Activated naive CD8-positive, alpha-beta T cell (primary cell): ENCODE data around the gene TRIO.
A peak's percentile ranks its signal among the peaks of the same experiment; 100 is the strongest.

Experiments used
- H3K27ac Mint-ChIP-seq: one replicate; pipeline ENCODE4 v1.8.0; 2021; ENCODE audit warnings: mixed read lengths
- H3K27me3 Mint-ChIP-seq: one replicate; pipeline ENCODE4 v1.8.0; 2021; ENCODE audit warnings: mixed read lengths
- H3K36me3 Mint-ChIP-seq: one replicate; pipeline ENCODE4 v1.8.0; 2021; ENCODE audit warnings: mixed read lengths
- H3K4me1 Mint-ChIP-seq: one replicate; pipeline ENCODE4 v1.8.0; 2021; ENCODE audit warnings: low read depth, mixed read lengths
- H3K4me3 Mint-ChIP-seq: one replicate; pipeline ENCODE4 v1.8.0; 2021; ENCODE audit warnings: mild to moderate bottlenecking, mixed read lengths
- H3K9me3 Mint-ChIP-seq: one replicate; pipeline ENCODE4 v1.8.0; 2021; ENCODE audit warnings: low read depth, mixed read lengths

Gene TRIO

GRCh38 chr5:14359069-14360043 lies 216.2 kb downstream of the TRIO start:
- Mint-ChIP-seq H3K4me1 (peaks cover 4% of the 10 kb centered on the region), H3K4me3 (no peak overlapping the region), H3K36me3 (no peaks in the 10 kb centered on the region), H3K27me3 (no peaks in the 10 kb centered on the region), H3K9me3 (no peaks in the 10 kb centered on the region), H3K27ac (no peak overlapping the region)

GRCh38 chr5:14362491-14362890 lies 219.3 kb downstream of the TRIO start:
- Mint-ChIP-seq H3K27me3 (no peaks in the 10 kb centered on the region), H3K9me3 (no peaks in the 10 kb centered on the region), H3K36me3 (no peaks in the 10 kb centered on the region), H3K4me1 (peaks cover 34% of the 10 kb centered on the region), H3K27ac (no peak overlapping the region), H3K4me3 (no peak overlapping the region)

- no peak overlapping the region for H3K27ac Mint-ChIP-seq
- no peaks in the 10 kb centered on the region for H3K9me3 Mint-ChIP-seq
- no peaks in the 10 kb centered on the region for H3K36me3 Mint-ChIP-seq
- H3K4me3 Mint-ChIP-seq, result no peak overlapping the region
- H3K4me1 Mint-ChIP-seq, result peaks cover 48% of the 10 kb centered on the region
- H3K27me3 Mint-ChIP-seq, result no peaks in the 10 kb centered on the region
Observed at GRCh38 chr5:14364096-14364495, 221.0 kb downstream of the TRIO start.

GRCh38 chr5:14364576-14365472 lies 221.7 kb downstream of the TRIO start:
- Mint-ChIP-seq H3K27ac (peak overlapping the region; percentile 28), H3K36me3 (no peaks in the 10 kb centered on the region), H3K4me3 (peak overlapping the region; percentile 20), H3K9me3 (no peaks in the 10 kb centered on the region), H3K27me3 (no peaks in the 10 kb centered on the region), H3K4me1 (peaks cover 55% of the 10 kb centered on the region)

- Mint-ChIP-seq H3K4me1 (peaks cover 62% of the 10 kb centered on the region), H3K4me3 (no peak overlapping the region), H3K9me3 (no peaks in the 10 kb centered on the region), H3K27ac (peak overlapping the region; percentile 11), H3K36me3 (no peaks in the 10 kb centered on the region), H3K27me3 (no peaks in the 10 kb centered on the region)
Observed at GRCh38 chr5:14365831-14366430, 222.8 kb downstream of the TRIO start.

- no peak overlapping the region for H3K4me3 Mint-ChIP-seq
- peaks cover 62% of the 10 kb centered on the region for H3K4me1 Mint-ChIP-seq
- no peaks in the 10 kb centered on the region for H3K9me3 Mint-ChIP-seq
- no peak overlapping the region for H3K27ac Mint-ChIP-seq
- no peaks in the 10 kb centered on the region for H3K27me3 Mint-ChIP-seq
- H3K36me3 Mint-ChIP-seq, result no peaks in the 10 kb centered on the region
Observed at GRCh38 chr5:14366763-14367162, 223.6 kb downstream of the TRIO start.

- H3K36me3 Mint-ChIP-seq, result no peaks in the 10 kb centered on the region
- no peaks in the 10 kb centered on the region for H3K27me3 Mint-ChIP-seq
- peaks cover 62% of the 10 kb centered on the region for H3K4me1 Mint-ChIP-seq
- H3K9me3 Mint-ChIP-seq, result no peaks in the 10 kb centered on the region
- H3K27ac Mint-ChIP-seq, result no peak overlapping the region
- H3K4me3 Mint-ChIP-seq, result no peak overlapping the region
Observed at GRCh38 chr5:14367364-14367763, 224.2 kb downstream of the TRIO start.

GRCh38 chr5:14369780-14370179 lies 226.6 kb downstream of the TRIO start:
- Mint-ChIP-seq H3K9me3 (no peaks in the 10 kb centered on the region), H3K36me3 (no peaks in the 10 kb centered on the region), H3K27me3 (no peaks in the 10 kb centered on the region), H3K27ac (peak overlapping the region; percentile 67), H3K4me1 (peaks cover 54% of the 10 kb centered on the region), H3K4me3 (no peak overlapping the region)

- Mint-ChIP-seq H3K27ac (no peak overlapping the region), H3K36me3 (no peaks in the 10 kb centered on the region), H3K9me3 (no peaks in the 10 kb centered on the region), H3K4me3 (no peak overlapping the region), H3K27me3 (no peaks in the 10 kb centered on the region), H3K4me1 (peaks cover 48% of the 10 kb centered on the region)
Observed at GRCh38 chr5:14370386-14370785, 227.2 kb downstream of the TRIO start.

- Mint-ChIP-seq H3K36me3 (no peaks in the 10 kb centered on the region), H3K9me3 (no peaks in the 10 kb centered on the region), H3K27ac (no peak overlapping the region), H3K4me1 (peaks cover 18% of the 10 kb centered on the region), H3K27me3 (no peaks in the 10 kb centered on the region), H3K4me3 (no peak overlapping the region)
Observed at GRCh38 chr5:14373685-14374084, 230.5 kb downstream of the TRIO start.

- Mint-ChIP-seq H3K4me3 (no peak overlapping the region), H3K27me3 (no peaks in the 10 kb centered on the region), H3K4me1 (peaks cover 14% of the 10 kb centered on the region), H3K36me3 (no peaks in the 10 kb centered on the region), H3K27ac (no peak overlapping the region), H3K9me3 (no peaks in the 10 kb centered on the region)
Observed at GRCh38 chr5:14374100-14374499, 231.0 kb downstream of the TRIO start.

GRCh38 chr5:14376789-14377188 lies 233.6 kb downstream of the TRIO start:
- no peaks in the 10 kb centered on the region for H3K9me3 Mint-ChIP-seq
- H3K4me1 Mint-ChIP-seq, result no peaks in the 10 kb centered on the region
- no peak overlapping the region for H3K4me3 Mint-ChIP-seq
- H3K27me3 Mint-ChIP-seq, result no peaks in the 10 kb centered on the region
- no peak overlapping the region for H3K27ac Mint-ChIP-seq
- no peaks in the 10 kb centered on the region for H3K36me3 Mint-ChIP-seq

- Mint-ChIP-seq H3K4me1 (peaks cover 6% of the 10 kb centered on the region), H3K27ac (no peak overlapping the region), H3K36me3 (no peaks in the 10 kb centered on the region), H3K4me3 (no peak overlapping the region), H3K27me3 (no peaks in the 10 kb centered on the region), H3K9me3 (no peaks in the 10 kb centered on the region)
Observed at GRCh38 chr5:14379739-14380497, 236.8 kb downstream of the TRIO start.

GRCh38 chr5:14380712-14381111 lies 237.6 kb downstream of the TRIO start:
- H3K36me3 Mint-ChIP-seq, result no peaks in the 10 kb centered on the region
- H3K27ac Mint-ChIP-seq, result no peak overlapping the region
- H3K9me3 Mint-ChIP-seq, result no peaks in the 10 kb centered on the region
- H3K4me3 Mint-ChIP-seq, result no peak overlapping the region
- H3K27me3 Mint-ChIP-seq, result no peaks in the 10 kb centered on the region
- peaks cover 12% of the 10 kb centered on the region for H3K4me1 Mint-ChIP-seq
